GM19455 (cell line): ENCODE results near the gene LAMTOR5.

Experiments used
- ATAC-seq: cut with Tn5 transposase; IDR thresholded peaks from one replicate; pipeline ENCODE4 v1.9.1; 2021; ENCODE audit not compliant: unreplicated experiment

Gene LAMTOR5

DNA sequence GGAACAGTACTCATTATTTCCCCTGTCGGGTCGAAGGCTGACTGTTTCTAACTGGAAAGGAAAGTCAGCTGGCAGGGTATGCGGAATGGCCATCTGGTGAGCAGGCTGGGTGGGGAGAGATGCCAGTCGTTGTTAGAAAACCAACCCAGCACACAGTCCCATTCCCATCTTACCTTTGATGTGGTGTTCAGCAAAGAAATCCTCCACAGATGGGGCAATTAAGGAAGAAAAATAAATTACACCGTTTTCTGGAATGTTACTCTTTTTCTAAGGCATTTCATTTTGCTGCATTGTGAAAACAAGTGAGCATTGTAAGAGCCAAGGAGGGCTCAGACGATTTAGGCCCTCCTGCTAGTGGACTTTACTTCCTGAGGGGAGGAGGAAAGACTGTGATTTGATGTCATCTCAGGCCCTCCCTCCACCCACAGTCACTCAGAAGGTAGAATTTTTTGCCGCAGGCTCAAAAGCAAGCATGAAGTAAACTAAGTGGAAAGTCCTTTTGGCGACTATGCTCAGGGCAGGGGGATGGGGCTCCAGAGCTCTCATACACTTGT is 16.7 kb downstream of the LAMTOR5 start, which contains the start of gene SLC16A4:
Gene SLC16A4 (minus strand): TSS at position 335 of the 554 bp plus-strand sequence. CDS start 1,703 bp downstream, outside the sequence.
- ATAC-seq: no peak

DNA sequence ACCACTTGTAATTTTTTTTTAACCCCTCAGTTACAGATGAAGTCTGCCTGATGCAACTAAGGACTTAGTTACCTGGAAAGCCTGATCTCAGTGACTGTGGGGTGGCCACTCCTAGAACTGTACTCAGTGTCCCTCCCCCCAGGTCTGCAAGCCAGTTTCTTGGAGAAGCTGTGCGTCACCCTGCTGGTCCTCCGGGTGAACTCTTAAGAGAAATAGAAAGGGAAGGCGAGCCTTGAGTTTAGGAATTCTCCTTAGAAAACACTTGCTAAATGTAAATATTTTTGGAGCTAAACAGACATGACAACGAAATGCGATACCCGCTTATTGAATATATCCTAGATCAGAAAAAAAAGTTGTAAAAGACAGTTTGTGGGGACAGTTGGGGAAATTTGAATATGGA is 17.4 kb downstream of the LAMTOR5 start:
- ATAC-seq: no peak

DNA sequence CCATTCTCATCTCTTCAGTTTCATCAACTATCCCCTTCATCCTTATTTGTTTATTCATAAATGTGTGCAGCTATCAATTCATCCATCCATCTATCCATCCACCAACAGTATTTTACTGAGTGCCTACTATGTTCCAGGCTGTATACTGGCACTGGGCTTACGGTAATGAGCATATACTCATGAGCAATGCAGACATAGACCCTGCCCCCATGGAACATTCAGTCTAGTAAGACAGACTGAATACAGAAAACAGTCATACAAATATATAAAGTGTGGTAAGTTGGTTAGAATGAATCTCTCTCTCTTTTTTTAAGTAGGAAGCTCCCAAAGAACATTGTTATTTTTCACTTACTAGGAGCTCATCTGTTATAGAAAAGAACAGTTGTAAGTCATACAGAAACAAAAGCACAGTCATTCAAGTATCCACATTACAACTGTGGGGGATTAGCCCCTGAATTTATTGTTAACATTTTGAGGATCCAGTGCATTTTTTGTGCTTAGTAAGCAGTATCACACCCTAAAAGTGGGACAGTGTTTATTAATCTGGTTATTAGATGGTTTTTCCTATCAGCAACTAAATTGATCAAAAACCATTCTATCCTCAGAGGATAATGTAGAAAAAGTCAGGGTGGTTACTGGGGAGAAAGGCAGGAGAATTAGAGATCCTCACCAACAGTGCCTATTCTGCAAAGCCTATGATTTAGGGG is 20.3 kb downstream of the LAMTOR5 start:
- no peak for ATAC-seq

DNA sequence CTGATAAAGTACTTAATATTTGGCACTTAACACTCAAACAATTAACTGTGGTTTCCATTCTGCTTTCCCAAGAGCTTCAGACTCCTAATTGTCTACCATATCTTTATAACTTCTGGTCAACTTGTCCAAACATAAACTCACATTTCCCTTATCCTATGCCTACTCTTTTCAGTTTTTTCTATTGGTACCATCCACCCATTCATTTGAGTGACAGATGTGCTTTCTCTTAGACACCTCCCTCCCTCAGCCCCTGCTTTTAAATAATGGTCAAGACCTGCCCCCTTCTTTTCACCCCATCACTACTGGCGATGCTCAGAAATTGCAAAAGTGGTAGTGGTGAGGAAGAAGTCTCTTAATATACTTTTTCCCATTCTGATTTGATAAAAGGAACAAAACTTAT is 22.1 kb downstream of the LAMTOR5 start:
- ATAC-seq: no peak

DNA sequence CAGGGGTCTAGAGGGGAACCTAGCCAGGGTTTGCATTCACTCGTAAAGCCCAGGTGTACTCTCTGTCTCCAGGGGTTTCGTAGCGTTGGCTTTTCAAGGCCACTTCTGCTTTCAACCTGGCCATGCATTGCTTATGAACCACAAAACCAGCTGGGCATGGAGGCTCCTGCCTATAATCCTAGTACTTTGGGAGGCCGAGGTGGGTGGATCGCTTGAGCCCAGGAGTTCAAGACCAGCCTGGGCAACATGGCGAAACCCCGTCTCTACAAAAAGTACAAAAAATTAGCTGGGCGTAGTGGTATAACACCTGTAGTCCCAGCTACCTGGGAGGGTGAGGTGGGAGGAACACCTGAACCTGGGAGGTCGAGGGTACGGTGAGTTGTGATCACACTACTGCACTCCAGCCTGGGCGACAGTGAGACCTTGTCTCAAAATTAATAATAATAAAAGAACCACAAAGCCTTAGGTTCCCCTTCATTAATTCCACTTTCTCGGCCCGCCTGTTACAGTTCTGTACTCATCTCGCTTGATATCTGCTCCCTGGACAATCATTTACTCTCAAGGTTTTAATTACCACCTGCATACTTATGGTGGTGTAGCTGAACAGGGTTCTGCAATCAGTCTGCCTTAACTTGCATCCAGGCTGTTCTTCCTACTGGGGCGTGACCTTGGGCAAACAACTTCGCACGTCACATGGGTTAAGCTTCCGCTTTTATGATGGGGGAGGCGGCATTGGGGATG is 22.7 kb downstream of the LAMTOR5 start:
- ATAC-seq: no peak

DNA sequence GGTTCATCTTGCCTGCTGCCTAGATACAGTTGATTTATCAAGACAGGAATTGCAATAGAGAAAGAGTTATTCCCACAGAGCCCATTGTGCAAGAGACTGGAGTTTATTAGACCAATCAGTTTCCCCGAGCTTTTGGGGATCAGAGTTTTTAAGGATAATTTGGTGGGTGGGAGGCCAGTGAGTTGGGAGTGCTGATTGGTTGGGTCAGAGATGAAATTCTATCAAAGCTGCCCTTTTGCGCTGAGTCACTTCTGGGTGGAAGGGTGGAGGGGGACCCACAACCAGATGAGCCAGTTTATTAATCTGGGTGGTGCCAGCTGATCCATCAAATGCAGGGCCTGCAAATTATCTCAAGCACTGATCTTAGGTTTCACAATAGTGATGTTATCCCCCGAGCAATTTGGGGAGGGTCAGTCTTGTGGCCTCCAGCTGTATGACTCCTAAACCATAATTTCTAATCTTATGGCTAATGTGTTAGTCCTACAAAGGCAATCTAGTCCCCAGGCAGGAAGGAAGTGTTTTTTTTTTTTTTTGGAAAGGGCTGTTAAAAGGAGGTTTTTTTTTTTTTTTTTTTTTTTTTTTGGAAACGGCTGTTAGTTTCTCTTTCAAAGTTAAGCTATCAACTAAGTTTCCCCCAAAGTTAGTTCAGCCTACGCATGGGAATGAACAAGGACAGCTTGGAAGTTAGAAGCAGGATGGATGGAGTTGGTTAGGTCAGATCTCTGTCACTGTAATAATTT is 24.1 kb downstream of the LAMTOR5 start:
- ATAC-seq: no peak

DNA sequence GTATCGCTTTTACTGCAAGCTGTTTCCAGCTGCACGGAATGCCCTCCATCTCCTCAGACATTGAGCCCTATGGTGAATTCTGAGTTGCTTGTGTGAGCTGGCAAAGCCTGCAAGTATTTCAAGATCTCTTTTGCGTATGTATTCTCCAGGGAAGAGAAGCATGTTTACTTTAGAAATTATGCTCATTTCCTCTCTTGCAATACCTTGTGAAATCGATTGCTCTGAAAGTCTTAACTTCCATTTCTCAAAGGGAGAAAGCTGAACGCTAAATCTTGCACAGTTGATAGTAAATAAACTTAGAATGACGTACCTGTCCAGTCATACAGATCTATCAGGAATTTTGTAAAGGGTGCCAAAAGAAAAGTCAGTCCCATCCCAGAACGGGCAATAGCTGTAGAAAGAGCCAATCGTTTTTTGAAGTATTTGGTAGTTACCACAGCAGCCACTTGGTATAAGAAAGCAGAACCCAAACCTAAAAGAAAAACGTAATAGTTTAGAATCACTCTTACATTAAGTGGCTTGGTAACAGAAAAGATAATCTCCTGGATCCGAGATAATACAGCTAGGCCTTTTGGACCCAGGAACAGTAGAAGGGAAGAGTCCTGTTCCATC is 26.7 kb downstream of the LAMTOR5 start:
- ATAC-seq: no peak

DNA sequence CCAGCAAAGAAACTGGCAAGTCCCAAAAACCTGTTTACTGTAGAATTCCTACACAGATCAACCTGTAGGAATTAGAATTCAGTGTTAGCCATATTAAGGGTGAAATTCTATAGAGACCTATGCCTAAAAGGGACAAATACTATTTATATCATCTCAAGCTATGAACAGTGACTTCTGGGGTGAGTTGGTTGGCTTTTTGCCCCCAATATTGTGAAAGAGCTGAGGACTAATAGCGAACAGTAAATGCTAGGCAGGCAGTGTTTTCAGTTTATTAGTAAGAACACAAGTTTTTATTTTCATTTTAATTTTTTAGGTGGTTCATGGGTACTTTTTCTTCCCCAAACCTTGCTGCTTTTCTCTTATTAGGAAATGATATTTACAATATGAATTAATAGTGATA is 32.0 kb downstream of the LAMTOR5 start:
- ATAC-seq: no peak

DNA sequence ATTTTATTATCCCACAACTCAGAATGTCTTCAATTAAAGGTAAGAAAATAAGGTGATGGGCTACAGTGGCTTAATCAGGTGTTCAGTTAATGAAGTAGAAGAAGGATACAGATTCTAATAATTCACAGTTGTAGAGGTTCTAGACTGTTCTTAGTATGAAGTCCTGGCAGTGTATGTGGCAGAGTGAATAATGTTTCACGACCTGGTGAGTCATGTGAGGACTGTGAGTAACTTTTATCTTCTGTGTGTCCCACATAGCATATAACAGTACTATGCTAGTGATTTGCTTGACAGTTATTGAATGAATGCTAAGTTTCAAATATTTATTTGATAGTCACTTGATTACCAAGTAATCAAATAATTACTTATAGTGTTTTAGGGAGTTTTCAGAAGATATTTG is 36.7 kb downstream of the LAMTOR5 start:
- no peak for ATAC-seq

DNA sequence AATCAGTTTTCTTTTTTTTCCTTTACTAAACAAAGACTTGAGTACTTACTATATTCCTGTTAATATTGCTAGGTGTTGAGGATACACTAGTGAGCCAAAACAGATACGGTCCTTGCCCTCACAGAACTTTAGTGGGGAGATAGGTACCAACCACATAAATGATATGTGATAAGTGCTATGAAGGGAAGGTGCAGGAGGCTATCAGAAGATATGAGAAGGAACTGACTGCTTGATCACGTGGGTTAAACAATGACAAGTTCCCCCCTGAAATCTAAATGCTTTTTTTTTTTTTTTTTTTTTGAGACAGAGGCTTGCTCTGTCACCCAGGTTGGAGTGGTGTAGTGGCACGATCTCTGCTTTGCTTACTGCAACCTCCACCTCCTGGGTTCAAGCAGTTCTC is 43.3 kb downstream of the LAMTOR5 start:
- ATAC-seq: no peak

DNA sequence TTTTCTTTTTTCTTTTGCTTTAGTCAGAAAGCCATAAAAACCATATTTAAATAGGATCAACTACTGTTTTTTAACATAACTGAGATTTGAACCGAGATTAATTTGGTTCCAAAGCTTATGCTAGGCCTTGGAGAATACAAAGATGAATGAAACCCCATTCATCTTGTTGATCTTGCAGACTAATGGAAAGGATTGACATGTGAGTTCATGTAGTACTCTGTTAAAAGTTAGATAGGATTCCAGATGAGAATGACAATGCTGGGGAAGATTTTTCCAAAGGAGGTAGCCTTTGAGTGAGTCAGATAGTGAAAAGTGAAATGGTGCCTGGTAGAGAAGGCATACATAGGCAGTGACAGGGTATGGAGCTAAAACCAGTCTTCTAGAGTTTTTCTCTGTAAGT is 45.6 kb downstream of the LAMTOR5 start:
- ATAC-seq: no peak

DNA sequence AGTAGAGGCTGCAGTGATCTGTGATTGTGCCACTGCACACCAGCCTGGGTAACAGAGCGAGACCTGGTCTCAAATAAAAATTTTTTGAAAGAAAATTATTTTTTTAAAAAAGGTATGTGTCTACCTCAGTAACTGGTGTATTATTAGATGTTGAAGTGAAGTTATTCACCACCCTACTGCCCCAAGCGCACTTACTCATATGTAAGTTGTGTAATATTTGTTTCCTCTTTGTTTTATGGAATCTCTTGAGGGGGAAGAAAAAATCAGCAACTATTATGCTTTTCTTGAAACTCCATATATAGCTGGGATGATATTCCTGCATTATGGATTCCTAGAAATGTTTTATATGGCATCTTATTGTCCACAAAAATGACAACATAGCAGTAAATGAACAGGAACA is 47.1 kb downstream of the LAMTOR5 start:
- ATAC-seq: no peak

DNA sequence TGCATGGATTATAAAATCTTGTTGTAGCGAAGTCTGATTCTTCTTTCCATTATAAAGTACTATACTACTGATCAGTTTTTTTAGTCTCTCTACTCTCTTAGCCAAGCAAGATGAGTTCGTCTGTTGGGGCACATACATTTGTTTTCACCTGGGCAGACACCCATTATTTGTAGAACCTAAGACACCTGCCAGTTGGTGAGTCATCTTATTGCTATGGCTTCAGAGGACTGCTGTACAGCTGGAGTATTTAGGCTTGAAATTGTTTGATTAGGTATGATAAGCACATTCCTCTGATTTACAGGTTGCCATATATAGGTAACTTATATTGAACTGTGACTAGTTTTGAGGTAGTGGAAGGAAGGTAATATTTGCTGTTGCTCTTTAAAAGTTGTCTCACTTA is 51.1 kb downstream of the LAMTOR5 start:
- no peak for ATAC-seq

DNA sequence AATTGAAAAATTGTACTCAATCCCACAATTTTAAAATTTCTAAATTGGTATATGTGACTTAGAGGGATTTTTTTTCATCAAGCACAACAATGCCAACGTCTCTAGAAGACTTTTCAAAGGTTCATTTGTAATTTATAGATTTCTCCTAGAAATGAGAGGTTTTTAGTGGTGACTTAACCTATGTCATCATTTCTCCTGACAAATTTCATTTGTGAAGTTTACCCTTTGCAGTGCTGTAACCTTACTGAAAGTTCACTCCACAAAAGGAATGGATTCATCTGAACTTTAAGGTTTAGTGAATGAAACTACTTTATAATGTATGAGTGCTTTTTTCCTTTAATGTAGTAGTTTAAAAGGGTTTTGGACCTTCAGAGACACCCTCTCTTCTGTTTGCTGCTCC is 52.2 kb downstream of the LAMTOR5 start:
- no peak for ATAC-seq
